Psoas muscle (tissue), 8 donors: ENCODE measurements around the gene TXNL4B. TPM values are rescaled to one million over a fixed set of nuclear protein-coding genes. Genes with fewer than 3 reads are reported as not detected.

Experiments
- ATAC-seq, 4 donors: fragments of 200-7000 bp; cut with Tn5 transposase; one replicate each; pipeline ENCODE4 v1.9.1; 2020; ENCODE audit warnings: moderate library complexity in 3 of 4, mild to moderate bottlenecking in 2 of 4
- DNase-seq, 2 donors: peaks; one replicate each; pipeline ENCODE4 v3.0.0-alpha.2; 2020
- H3K27ac ChIP-seq: fragments of 200-600 bp; one replicate; pipeline ENCODE4 v1.8.0; 2022
- H3K27me3 ChIP-seq, 3 donors: fragments of 200-600 bp in 1 of 3; one replicate each; pipeline versions ENCODE4 v1.6.1 to v1.8.0; 2013 to 2022; ENCODE audit warnings: low read length in 2 of 3, mild to moderate bottlenecking in 2 of 3, moderate library complexity in 1 of 3; ENCODE audit not compliant: insufficient read depth in 3 of 3
- H3K36me3 ChIP-seq, 2 donors: fragments of 200-600 bp in 1 of 2; one replicate each; pipeline versions ENCODE4 v1.6.1 to v1.8.0; 2013 to 2022; ENCODE audit warnings: low read depth in 1 of 2, mild to moderate bottlenecking in 1 of 2, moderate library complexity in 1 of 2; ENCODE audit not compliant: insufficient read depth in 1 of 2
- H3K4me1 ChIP-seq: fragments of 200-600 bp; one replicate; pipeline ENCODE4 v1.8.0; 2022
- H3K4me3 ChIP-seq: fragments of 200-600 bp; one replicate; pipeline ENCODE4 v1.8.0; 2022; ENCODE audit warnings: mild to moderate bottlenecking
- H3K9me3 ChIP-seq: fragments of 200-600 bp; one replicate; pipeline ENCODE4 v1.8.0; 2022
- CTCF ChIP-seq: fragments of 200-600 bp; IDR thresholded peaks from one replicate; pipeline ENCODE4 v1.8.0; 2022; ENCODE audit warnings: antibody characterized with exemption
- WGBS, 3 donors: extraction: QIAGEN DNeasy Blood & Tissue Kit; methylation state at CpG; one replicate each; pipeline versions ENCODE4 v1.1.6 to v1.1.7; 2013; 5-methylcytosine and 5-hydroxymethylcytosine counted together
- intact Hi-C, 2 donors: fragments of 100-400 bp; cut with DNase I; formaldehyde crosslinking; loops; one replicate each; pipeline versions ENCODE4 v1.11.0 to v1.14.2; 2022
- polyA plus RNA-seq, 3 donors: library from polyadenylated mRNA; stranded (reverse); fragments of 200-250 nt; gene quantifications; one replicate each; pipeline ENCODE4 v1.2.3, GENCODE V29; 2013
- total RNA-seq, 4 donors: library from RNA; stranded (reverse); fragmentation: NEBNext Ultra II Directional in 2 of 4; extraction: Animal tissue kit (Norgen Biotek cat#: 25700) in 2 of 4; gene quantifications; one replicate each; pipeline versions ENCODE4 v1.2.1 to v1.2.4, GENCODE V29; 2021 to 2023
- donor health status: healthy with polysubstance abuse.
- donor health status: DM: no; HTN: no; CAD: no; lungs with moderate emphysema.
- donor health status: Bipolar disorder and iron deficiency.
- donor health status: healthy.
- donor health status: DM: yes; HTN: yes; CAD: no.
- donor health status: DM: no; HTN: no; CAD: no.
- donor health status: DM: no; HTN: no; CAD: no.
- donor health status: DM: yes; HTN: yes; CAD: no.

Gene TXNL4B
- total and polyA plus RNA-seq, 7 donors, result 6.7 to 52.1 (median 9.4) TPM

DNA sequence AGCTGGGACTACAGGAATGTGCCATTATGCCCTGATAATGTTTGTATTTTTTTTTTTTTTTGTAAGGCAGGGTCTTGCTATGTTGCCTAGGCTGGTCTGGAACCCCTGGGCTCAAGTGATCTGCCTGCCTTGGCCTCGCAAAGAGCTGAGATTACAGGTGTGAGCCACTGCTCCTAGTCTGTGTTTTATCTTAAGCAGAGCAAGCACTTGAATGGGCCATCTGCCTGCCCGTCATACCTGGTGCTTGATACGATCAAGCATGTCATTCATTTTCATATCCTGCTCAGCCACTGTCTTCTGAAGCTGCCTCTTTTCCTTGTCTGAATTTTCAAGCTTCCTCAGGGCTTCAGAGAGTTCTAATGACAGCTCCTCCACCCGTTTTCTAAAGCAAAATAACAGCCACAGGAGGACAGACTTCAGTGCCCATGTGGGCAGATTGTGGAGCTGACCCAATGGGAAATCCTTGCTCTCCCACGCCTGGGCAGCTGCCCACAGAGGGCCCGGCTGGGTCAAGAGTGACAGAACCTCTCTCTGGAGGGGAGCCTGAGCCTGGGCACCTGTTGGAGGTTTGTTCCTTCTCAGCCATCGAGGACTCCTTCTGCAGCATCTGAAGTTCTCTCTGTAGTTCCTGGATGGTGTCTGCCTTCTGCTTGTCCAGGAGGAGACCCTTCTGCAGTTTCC is 36.7 kb upstream of the TXNL4B start:
- no peak for DNase-seq
- TF ChIP-seq CTCF, result no peak
- 68 to 80% (median 71%) methylated on average over 7 of the region's 7 CpGs for WGBS, 3 donors
- no peak overlapping the region for H3K27ac ChIP-seq
- no peaks in the 10 kb centered on the region for H3K36me3 ChIP-seq
- intact Hi-C loops, result loop anchor here in 1 of 2 donors (10.0 kb wide), 4 partner anchors 345 to 1905 kb away; no protein-coding TSS in a partner anchor
- H3K9me3 ChIP-seq, result no peaks in the 10 kb centered on the region
- H3K27me3 ChIP-seq, result no peaks in the 10 kb centered on the region
- no peaks in the 10 kb centered on the region for H3K4me1 ChIP-seq
- ATAC-seq, result no peak
- no peak overlapping the region for H3K4me3 ChIP-seq

- Histone ChIP-seq H3K4me1 (no peaks in the 10 kb centered on the region), H3K4me3 (no peak overlapping the region), H3K9me3 (no peaks in the 10 kb centered on the region), H3K27ac (no peak overlapping the region), H3K27me3 (no peaks in the 10 kb centered on the region), H3K36me3 (no peaks in the 10 kb centered on the region)
- intact Hi-C loops, result loop anchor here in 1 of 2 donors (10.0 kb wide), 4 partner anchors 346 to 1906 kb away; no protein-coding TSS in a partner anchor
- no peak for TF ChIP-seq CTCF
- ATAC-seq (no peak), DNase-seq (no peak)
- 69 to 76% (median 72%) methylated on average over 9 of the region's 9 CpGs for WGBS, 3 donors
Measured at GRCh38 chr16:72128701-72129100, 35.3 kb upstream of the TXNL4B start.

GRCh38 chr16:72126429-72126765 is 33.0 kb upstream of the TXNL4B start:
- intact Hi-C loops, result loop anchor here in 1 of 2 donors (10.0 kb wide), 4 partner anchors 348 to 1908 kb away; no protein-coding TSS in a partner anchor
- WGBS, 3 donors, result 64 to 74% (median 73%) methylated on average over 2 of the region's 2 CpGs
- H3K27ac ChIP-seq, result no peak overlapping the region
- TF ChIP-seq CTCF, result no peak
- no peaks in the 10 kb centered on the region for H3K27me3 ChIP-seq
- DNase-seq (no peak), ATAC-seq (no peak)
- no peaks in the 10 kb centered on the region for H3K9me3 ChIP-seq
- H3K36me3 ChIP-seq, result no peaks in the 10 kb centered on the region
- H3K4me3 ChIP-seq, result no peak overlapping the region
- no peaks in the 10 kb centered on the region for H3K4me1 ChIP-seq

DNA sequence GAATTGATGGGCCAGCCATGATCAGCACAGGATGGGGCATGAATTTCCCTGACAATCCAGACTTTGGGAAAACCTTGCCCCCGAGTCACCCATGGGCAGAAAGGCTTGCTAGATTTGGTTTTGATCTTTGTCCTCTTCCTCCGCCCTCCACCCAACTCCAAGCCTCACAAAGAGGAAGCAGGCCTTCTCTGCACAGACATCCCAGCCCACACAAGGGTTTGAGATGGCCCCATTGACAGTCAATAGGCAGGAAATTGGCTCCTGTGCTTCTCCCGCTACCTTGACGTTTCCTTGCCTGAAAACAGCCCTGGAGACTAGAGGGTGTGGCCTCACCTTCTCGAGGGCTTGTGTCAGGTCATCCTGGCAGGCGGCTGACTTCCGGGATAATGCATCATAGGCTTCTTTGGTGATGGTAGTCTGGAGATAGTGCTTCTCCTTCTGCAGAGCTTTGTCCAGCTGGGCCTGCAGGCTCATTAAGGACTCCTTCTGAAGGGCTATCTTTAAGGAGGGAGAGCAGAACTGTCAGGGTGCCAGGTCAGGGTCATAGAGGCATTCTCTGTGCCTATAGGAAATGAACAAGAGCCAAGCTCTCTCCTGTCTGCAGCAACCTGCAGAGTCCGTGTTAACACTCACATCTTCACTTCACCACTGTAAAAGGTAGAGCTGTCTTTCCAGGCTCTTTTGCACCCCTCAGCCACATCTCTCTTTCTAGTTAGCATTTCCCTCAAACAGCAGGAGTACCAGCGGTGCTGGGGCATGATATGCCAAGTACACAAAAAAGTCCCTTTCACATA is 32.4 kb upstream of the TXNL4B start:
- Histone ChIP-seq H3K4me1 (no peaks in the 10 kb centered on the region), H3K9me3 (no peaks in the 10 kb centered on the region), H3K27ac (no peak overlapping the region), H3K4me3 (no peak overlapping the region), H3K27me3 (no peaks in the 10 kb centered on the region), H3K36me3 (no peaks in the 10 kb centered on the region)
- no peak for TF ChIP-seq CTCF
- 78 to 80% (median 80%) methylated on average over 9 of the region's 9 CpGs for WGBS, 3 donors
- intact Hi-C loops, result loop anchor here in 1 of 2 donors (10.0 kb wide), 4 partner anchors 349 to 1909 kb away; no protein-coding TSS in a partner anchor
- DNase-seq, result no peak
- no peak for ATAC-seq
